NCI-H2029 treated with DMSO at 0.1 percent for 48 hours (cell line): ENCODE results near the gene SSH3.
"Not testable (repeated sequence)": the region's sequence is repeated elsewhere in the genome, so short reads cannot be mapped to it uniquely, and the experiment has no call there.

Experiments used
- DNase-seq: peaks from one replicate; lab custom pipeline; 2025; lab: John Stamatoyannopoulos, UW

SSH3 gene

DNA sequence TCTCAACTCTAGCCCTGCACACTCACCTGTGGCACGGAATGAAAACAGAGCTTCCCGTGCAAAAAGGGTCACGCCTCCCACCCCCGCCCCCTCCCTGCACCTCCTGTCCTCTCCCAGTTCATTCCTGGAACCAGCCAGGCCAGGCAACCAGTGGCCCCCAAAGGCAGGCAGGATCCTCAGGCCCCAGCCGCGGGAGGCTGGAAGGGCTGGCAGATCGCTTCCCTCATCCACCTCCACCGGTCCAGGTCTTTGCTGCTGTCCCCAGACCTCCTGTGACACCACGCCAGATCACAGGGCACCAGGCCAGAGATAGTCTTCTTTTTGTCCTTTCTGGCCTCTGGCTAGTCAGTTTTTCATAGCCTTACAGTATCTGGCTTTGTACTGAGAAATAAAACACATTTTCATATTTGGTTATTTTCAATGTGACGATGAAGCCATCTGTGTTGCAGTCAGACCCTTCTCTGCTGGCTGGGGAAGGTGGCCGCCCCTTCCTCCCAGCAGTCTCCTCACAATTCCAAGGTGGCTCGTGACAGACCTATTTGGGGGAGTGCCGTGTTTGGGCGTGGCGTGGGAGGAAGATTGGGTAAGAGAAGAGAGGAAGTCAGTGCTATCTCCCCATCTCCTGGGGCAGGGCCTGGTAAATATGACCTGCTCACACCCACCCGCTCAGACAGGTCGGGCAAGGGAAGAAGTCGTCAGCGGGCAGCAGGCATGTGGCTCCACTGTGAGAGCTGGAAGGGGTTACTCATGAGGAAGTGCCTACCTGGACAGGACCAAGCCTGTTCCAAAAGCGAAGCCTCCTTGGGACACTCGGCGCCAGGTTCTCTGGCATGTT, 9.1 kb downstream of the SSH3 start:
- no peak for DNase-seq

GRCh38 chr11:67313125-67313890, 10.0 kb downstream of the SSH3 start:
- DNase-seq, result no peak

DNA sequence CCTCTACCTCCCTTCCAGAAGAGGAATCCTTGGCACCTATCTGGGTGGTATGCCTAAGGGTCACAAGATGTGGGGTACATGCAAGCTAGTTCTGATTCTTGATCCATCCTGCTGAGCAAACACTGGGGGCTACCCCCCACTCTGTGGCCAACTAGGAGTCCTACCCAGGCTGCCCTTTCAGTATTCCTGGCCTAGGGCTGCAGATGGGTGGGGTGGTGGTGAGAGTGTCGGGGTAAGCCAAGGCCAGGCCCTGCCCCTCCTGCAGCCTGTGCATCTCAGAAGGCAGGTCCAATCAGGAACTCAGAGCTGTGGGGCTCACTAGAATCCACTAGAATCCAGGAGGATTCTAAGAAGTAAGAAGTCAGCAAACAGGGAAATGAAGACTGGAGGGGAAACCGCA, 10.9 kb downstream of the SSH3 start:
- no peak for DNase-seq

- peak; percentile 24 for DNase-seq
Observed at GRCh38 chr11:67315325-67315909, 12.1 kb downstream of the SSH3 start.

GRCh38 chr11:67316882-67317204, 13.5 kb downstream of the SSH3 start:
- no peak for DNase-seq

GRCh38 chr11:67317205-67317887, 14.0 kb downstream of the SSH3 start:
- DNase-seq, result peak; percentile 91

DNA sequence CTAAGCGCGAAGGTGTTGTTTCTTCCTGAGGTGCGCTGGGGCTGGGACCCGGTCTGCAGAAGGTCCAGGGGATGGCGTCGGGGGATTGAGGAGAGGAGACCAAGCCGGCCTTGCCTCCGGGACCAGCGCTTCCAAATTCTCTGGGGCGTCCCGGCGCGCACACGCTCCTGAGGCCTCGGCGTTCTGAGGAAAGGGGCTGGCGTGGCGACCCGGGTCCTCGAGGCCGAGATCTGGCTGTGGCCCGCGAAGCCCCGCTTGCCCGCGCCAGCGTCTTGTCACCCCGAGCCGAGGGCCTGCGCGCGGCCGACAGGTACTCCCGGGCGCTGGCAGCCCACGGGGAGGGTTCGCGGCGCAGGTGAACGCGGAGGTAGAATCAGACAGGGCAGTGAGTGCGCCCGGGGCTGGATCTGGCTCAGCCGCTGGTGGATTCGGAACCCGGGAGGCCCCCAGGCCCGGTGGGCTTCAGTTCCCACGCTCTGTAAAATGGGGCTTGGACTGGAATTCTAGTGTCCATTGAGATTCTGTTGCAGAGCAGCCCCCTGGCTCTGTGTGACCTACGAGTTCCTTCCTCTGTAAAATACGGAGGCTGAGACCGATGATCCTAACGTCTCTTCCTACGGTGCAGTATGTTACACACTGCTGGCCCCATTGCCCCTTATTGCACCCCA, 14.7 kb downstream of the SSH3 start:
- DNase-seq, result no peak

DNA sequence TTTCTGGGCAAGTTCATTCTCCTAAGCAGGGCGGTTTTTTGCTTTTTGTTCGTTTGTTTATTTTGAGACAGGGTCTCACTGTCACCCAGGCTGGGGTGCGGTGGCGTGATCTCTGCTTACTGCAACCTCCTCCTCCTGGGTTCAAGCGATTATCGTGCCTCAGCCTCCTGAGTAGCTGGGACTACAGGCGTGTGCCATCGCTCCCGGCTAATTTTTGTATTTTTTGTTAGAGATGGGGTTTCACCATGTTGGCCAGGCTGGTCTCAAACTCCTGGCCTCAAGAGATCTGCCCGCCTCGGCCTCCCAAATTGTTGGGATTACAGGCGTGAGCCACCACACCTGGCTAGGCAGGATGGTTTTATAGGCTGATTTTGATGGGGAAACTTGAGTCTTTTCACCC, 15.5 kb downstream of the SSH3 start:
- DNase-seq, result not testable (repeated sequence)

DNA sequence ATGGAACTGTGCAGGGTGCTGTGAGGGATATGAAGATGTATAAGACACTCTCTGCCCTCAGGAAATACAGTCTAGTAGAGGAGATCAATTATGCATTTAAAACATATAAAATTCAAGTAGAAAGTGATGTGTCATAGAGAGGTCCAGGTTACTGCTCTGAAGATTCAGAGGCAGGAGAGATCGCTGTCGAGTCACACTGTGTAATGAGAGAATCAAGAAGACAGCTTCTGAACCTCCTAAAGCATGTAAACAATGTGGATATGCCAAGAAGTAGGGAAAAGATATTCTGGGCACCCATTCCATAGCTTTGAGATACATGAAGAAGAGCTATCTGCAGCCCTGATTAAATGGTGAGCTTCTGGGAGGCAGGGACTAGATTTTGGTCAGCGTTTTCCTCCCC, 16.7 kb downstream of the SSH3 start:
- no peak for DNase-seq

GRCh38 chr11:67320691-67321090, 17.4 kb downstream of the SSH3 start:
- DNase-seq, result no peak

DNA sequence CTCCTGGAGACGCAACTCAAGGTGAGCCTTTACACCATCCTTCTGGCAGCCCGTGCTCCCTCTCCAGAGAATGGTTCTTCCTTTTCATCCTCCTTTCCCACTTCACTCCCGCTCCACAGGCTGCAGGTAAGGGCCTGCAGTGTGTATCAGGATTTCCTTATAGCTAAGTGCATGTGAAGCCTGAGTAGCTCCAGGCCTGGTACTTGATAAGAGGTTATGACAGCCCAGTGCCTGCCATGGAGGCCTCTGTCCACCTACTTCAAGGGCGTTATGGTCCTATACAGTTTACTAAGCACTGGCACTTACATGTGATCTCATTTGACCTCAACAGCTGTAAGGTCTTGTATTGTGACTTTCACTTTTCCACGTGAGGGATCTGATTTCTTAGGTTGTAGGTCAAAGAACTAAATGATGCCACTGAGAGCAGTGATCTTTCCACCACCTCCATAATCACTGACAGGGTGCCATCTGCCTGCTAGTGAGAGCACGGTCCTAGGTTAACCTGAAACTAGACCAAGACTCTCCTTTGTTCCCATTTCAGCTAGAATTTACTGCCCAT, 18.1 kb downstream of the SSH3 start:
- no peak for DNase-seq

- DNase-seq, result no peak
Observed at GRCh38 chr11:67322049-67322448, 18.7 kb downstream of the SSH3 start.

GRCh38 chr11:67323526-67323925, 20.2 kb downstream of the SSH3 start:
- DNase-seq, result no peak

DNA sequence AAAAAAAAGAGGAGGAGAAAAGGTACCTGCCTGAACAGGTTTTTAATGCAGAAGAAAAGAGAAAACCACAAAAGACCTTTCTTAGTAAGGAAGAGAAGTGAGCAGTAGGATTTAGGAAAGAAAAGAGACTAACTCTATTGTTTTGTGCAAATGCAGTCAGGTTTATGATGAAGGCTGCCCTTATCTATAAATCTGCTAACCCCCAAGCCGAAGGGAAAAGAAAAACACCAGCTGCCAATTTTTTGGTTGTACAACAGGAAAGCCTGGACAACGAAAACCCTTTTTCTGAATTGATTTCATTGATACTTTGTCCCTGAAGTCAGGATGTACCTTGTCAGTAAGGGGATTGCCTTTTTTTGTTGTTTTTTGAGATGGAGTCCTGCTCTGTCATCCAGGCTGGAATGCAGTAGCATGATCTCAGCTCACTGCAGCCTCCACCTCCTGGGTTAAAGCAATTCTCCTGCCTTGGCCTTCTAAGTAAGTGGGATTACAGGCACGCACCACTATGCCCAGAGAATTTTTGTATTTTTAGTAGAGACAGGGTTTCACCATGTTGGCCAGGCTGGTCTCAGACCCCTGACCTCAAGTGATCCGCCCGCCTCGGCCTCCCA, 28.9 kb downstream of the SSH3 start:
- no peak for DNase-seq

DNA sequence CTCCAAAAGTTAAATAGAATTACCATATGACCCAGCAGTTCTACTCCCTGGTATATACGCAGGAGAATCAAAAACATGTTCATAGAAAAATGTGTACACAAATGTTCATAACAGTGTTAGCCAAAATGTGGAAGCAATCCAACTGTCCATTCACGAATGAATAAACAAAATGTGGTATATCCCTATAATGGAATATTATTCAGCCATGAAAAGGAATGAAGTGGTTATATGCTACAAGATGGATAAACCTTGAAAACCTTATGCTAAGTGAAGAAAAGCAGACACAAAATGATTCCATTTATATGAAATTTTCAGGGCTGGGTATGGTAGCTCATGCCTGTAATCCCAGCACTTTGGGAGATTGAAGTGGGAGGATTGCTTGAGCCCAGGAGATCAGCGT, 33.9 kb downstream of the SSH3 start:
- no peak for DNase-seq

- no peak for DNase-seq
Observed at GRCh38 chr11:67344264-67344663, 40.9 kb downstream of the SSH3 start.

- no peak for DNase-seq
Observed at GRCh38 chr11:67345247-67345919, 42.1 kb downstream of the SSH3 start.

GRCh38 chr11:67345920-67346819, 42.8 kb downstream of the SSH3 start:
- DNase-seq, result no peak

DNA sequence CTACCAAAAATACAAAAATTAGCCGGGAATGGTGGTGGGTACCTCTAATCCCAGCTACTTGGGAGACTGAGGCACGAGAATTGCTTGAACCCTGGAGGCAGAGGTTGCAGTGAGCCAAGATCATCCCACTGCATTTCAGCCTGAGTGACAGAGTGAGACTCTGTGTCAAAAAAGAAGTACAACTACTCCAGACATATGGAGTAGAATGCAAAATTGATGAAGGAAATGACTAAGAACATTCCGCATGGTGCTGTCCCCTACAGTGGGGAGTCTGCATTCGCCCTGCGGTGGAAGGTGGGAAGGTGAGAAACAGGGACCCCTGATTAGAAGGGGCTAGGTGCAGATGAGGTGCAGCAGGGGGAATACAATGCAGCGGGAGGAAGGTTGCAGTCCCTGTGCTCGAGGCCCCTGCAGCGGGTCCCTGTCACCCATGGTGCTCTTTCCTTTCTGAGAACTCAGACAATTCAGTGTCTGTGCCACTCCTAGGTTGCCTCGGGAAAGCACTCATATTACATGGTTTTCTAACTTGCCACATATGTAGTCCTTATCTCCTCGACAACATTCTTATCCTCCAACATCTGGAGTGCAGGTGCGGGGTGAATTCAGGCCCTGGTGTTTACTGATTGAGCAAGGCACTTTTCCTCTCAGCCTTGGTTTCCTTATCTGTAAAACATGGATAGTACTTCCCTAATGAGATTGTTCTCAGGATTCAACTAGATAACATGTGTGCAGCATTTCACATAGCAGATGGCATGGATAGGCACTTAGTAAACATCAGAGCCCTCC, 44.8 kb downstream of the SSH3 start:
- no peak for DNase-seq
